Stimulated activated CD8-positive, alpha-beta memory T cell treated with anti-CD3 and anti-CD28 coated beads, Interleukin-4, amount 100 ng/mL, for 1 hour (primary cell): ENCODE data around the gene MYH3.
"Not testable (repeated sequence)": the region's sequence is repeated elsewhere in the genome, so short reads cannot be mapped to it uniquely, and the experiment has no call there.

Experiments
- DNase-seq, 2 donors: peaks; one replicate each; pipeline ENCODE4 v3.0.0-alpha.2; 2020; ENCODE audit warnings: low read depth in 2 of 2, low spot score in 1 of 2

MYH3 gene

DNA sequence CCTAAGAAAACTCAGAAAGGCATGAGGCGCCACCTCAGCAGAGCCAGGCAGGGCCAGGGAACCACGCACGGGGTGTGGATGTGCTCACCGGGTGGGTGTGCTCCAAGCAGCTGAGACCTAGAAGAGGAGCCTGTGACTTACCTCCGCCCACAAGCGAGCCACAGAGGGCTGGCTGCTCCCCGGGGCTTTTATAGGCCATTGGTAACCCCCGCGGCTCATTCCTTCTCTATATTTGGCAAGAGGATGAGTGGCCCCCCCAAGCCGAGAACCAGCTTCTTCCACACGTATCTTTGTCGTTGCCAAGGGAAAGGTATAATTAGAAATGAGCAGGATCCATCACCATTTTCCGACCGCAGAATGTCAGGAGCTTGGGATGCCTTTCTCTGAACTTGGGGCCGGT is at the start of gene MYH3:
MYH3 (minus strand) TSS at position 162 of the 400 bp plus-strand sequence. CDS start 2,245 bp downstream, outside the sequence.
- DNase-seq: no peak

- DNase-seq: no peak
Observed at GRCh38 chr17:10705727-10706126, 48.6 kb upstream of the MYH3 start.

DNA sequence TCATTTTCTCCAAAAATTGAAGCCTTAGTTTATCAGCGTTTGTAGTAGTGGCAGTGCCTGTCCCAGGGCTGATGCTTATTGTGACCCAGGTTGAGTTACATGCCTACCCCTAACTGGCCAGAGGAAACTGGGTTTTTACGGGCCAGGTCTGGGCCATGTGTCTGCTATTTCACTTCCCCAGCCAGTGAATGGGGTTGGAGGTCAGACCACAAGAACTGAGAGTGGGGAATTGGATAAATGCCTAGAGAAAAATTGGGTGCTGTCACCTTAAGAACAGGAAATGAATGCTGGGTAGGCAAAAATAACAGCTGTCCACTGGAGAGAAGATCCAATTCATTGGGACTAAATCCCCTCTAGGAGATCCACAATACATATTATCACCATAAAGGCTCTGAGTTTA is 45.5 kb upstream of the MYH3 start:
- no peak for DNase-seq

GRCh38 chr17:10699856-10700255 is 42.7 kb upstream of the MYH3 start:
- DNase-seq: no peak

GRCh38 chr17:10698096-10698818 is 41.1 kb upstream of the MYH3 start:
- DNase-seq: no peak

DNA sequence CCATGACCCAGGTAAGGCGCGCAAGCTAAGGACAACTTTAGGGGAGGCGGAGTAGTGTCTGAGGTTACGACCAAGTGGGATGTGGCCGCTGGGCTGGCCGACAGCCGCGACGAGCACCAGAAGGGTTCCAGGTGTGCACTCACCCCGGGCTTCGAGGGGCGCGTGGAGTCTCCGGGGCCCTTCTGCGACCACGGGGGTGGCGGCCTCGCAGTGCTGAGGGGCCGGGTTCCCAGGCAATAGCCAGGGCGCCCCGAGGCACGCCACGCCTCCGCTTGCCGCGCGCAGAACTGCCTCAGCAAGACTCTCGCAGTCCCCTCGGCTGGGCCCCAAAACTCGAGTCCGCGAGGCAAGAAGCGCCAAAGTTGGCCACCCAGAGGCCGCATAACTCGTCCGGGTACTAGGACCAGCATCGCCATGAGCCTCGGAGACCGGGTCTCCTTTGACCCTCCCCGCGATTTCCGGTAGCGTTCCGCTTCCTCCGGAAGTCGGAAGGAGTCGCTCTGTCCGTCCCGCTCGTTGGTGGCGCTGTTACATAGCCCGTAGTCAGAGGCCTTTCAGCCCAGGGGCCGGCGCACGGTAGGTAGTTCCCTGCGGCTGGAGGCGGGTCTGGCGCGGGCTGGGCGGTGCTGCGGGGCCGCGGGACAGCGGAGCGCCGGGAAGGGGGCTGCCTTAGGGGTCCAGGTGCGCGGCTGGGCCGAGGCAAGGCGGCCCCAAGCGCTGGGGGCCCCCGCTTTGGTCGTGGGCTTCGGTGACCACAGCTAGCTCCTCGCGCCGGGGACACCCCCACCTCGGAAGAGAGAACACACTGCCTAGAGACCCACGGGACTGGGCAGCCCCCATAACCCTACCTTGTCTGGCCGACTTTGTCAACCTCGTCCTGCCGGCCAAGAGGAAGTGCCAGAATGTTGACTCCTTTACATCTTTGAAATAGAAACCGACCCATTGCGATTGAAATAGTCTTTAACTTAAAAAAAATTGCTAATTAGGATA is 40.3 kb upstream of the MYH3 start, which contains the start of the genes ADPRM and SCO1:
ADPRM (plus strand) TSS at position 503 of the 990 bp plus-strand sequence. CDS start 7,333 bp downstream, outside the sequence.
SCO1 (minus strand) TSS at position 442 of the 990 bp plus-strand sequence; CDS start at position 416, 26 bp downstream.
- DNase-seq: peak; percentile 76 to 83

GRCh38 chr17:10695875-10696407 is 38.8 kb upstream of the MYH3 start:
- DNase-seq: not testable (repeated sequence)

DNA sequence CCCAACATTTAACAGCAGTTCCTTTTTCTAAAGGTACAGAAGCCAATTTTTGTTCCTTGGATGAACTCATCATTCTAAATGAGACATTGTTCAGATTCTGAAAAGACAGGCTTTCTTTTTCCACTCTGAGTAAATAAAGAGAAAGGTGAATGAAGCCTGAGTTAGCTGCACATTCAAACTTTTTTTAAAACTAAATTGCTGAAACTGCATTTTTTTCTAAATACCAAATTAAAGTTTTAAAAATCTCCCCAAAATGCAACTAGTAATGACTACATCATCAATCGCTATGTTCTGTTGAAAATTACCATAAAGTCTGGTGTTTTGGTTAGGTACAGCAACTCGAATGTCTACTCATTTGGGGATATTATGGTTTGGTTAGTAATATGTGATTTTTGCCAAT is 30.4 kb upstream of the MYH3 start:
- no peak for DNase-seq

DNA sequence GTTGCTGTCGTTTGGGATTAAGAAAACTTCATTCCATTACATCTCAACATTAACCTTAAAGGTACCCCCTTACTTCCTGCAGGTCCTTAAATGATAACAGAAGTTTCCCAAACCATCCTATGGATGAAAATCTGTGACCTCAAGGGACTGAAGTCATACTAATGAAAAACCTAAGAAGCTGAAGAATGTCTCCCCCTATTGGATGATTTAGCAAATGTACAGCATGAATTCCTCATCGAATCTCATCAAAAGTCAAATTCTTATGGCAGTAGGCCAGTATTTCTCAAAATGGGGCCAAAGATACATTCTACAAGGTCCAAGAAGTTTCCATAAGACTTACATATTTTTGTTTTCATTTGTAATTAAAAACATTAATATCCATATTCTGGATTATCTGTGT is 26.7 kb upstream of the MYH3 start:
- DNase-seq: no peak

DNA sequence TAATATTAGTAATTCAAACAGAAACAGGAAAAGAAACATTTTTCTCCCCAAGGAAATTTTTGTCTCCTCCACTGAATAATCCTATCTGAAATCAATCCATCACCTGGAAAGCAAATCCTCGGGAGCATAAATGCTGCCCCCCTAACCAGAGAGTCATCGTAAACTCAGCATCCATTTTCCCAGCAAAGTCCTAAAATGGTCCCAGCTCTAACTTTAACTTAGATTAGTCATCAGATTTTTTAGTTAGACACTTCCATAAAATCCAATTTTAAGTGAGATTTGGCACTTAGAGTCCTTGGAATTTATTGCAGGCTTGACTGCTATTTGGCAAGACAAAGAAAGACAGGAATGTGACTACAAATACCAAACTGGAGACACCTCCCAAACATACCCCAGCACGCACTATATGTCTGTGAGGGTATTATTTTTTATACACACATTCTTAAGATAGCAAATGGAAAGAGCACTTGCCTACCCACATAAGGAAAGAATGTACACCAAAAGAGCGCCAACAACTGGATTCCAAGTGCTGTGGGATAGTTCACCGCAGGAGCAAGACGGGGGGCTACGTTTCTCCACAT is 24.8 kb upstream of the MYH3 start:
- no peak for DNase-seq

DNA sequence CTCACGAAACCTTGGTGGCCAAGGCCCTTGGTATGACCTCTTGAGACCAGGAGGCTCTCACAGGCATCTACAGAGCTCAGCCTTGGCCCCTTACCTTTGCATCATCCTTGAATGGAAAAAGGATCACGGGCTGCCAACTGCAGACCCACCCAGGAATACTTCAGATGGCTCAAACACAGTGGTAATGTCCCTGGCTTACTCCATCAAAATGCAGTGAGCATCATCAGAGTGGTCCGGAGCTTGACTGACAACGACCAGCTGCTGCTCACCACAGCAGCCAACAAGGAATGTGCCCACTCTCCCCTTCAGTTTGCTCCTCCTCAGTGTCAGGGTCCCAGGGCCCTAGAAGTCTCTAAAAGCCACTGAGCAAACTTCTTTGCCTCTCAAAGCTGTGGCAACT is 17.6 kb upstream of the MYH3 start:
- no peak for DNase-seq

DNA sequence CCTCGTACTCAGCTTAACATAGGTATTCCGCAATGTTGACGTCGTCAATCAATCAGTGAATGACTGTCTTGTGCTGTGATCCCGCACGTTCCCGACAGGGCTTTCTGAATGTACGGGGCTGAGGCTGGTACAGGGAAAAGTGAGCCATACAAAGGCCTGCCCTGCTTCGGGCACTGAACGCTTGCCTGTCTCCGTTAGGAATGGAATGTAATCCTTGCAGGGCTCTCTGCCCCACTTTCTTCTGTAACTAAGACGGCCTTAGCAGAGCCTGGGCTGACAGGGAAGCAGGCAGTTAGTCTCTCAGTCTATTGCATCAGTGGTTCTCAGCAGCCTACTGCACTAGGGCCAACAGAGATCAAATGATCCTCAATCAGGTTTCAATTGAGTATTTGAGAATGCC is 16.2 kb upstream of the MYH3 start:
- DNase-seq: no peak

GRCh38 chr17:10668775-10669174 is 11.7 kb upstream of the MYH3 start:
- DNase-seq: no peak

GRCh38 chr17:10666906-10667305 is 9.8 kb upstream of the MYH3 start:
- DNase-seq: no peak

DNA sequence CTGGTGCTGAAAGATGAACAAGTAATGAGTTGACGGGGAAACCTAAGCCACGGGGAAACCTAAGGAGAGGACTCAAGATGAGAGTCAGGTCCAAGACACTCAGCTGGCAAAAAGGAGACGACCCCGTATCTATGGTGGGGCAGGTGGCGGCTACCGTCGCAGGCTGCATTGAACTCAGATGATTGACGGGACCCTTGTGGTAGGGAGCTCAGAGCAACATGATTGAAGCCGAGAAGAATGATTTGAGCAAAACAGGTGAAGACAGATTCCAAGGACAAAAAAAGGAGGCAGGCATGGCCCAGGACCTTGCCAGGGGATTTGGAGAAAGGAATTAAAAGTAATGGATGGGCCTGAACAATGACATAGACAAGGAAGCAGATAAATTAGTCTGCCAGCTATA is 7.5 kb upstream of the MYH3 start:
- no peak for DNase-seq

DNA sequence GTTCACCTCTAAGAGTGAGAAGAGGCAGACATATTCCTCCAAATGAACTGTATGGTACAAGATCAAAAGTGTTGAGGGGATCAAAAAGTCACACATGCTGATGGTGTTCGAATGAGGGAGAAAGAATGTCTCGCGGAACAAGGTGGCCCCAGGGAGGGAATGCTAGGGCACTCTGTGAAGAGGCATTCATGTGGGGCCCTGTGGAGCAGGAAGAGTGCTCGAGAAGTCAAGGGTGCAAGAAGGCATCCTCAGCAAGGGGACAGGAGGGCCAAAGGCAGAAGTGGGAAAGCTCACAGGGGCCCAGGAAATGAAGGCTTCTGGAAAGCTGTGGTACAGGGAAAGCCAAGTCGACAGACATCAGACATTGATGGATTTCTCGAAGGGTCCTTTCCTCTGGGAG is 6.1 kb upstream of the MYH3 start:
- no peak for DNase-seq

GRCh38 chr17:10661437-10661836 is 4.3 kb upstream of the MYH3 start:
- DNase-seq: no peak

DNA sequence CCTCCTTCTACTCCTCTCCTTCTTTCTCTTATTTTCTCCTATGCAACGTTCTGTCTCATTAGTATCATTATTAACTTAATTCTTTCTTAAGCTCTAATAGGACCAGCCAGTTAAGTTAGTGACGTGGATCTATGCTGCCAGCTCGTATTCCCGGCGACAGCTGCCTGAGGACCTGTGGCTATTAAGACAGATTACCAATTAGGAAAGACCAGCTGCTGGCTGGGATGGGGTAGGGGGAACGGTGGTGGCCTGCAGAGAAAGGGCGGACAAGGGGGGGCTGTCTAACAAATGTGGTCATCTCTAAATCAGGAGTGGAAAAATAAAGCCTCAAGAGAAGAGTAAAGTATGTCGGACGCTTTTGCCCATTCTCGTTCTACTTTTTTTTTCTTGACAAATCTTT is 770 bp upstream of the MYH3 start:
- no peak for DNase-seq

GRCh38 chr17:10653987-10654386 is 3.1 kb downstream of the MYH3 start:
- no peak for DNase-seq

DNA sequence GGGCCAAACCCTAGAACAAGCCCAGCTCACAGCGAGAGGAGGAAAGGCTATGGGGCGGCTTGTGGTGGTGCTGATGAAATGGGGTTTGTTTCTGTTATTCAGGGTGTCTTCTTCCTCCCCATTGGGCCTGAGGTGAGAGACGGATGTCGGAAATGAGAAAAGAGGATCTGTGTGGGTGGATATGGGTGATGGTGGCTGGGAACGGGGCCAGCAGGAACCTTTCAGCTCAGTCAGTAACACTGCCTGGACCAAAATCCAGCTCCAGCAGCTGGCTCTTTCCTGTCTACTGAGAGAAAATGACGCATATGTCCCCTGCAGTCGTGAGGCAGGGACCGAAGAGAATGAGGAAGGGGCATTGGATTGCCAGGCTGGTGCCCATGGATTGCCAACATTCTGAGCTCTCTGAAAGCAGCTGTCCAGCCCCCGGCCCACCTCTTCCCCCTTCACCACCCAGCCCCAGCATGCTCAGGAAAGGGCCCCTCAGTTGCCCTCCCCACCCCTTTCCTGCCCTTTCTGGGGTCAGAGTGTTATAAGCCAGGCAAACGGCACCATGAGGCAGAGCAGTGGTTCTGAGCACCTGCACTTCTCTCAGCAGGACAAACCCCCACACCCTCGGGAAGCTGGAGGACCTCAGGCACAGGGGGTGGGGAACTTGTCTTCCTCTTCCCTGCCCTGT is 4.0 kb downstream of the MYH3 start:
- no peak for DNase-seq

DNA sequence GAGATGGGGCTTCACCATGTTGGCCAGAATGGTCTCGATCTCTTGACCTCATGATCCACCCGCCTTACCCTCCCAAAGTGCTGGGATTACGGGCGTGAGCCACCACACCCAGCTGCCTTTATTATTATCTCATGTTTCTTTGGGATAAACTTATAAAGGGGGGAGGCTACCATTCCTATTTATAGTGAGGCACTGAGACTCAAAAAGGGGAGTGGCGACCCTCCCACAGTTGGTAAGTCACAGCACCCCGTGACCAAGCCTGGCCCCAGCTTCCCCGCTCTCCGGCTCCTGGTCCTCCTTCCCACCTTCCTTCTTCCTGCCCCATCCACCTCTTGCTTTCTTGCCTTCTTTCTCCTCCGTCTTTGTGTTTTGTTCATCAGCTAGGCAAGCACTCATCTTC is 5.2 kb downstream of the MYH3 start:
- DNase-seq: no peak
